GM21367 (cell line): ENCODE measurements around the gene ZNF76.
A peak's percentile ranks its signal among the peaks of the same experiment; 100 is the strongest.
"Not testable (repeated sequence)": the region's sequence is repeated elsewhere in the genome, so short reads cannot be mapped to it uniquely, and the experiment has no call there.

ENCODE experiments used
- ATAC-seq: cut with Tn5 transposase; IDR thresholded peaks from one replicate; pipeline ENCODE4 v1.9.1; 2021; ENCODE audit not compliant: unreplicated experiment

ZNF76 gene

GRCh38 chr6:35298625-35299140 is 39.1 kb downstream of the ZNF76 start:
- ATAC-seq = no peak

DNA sequence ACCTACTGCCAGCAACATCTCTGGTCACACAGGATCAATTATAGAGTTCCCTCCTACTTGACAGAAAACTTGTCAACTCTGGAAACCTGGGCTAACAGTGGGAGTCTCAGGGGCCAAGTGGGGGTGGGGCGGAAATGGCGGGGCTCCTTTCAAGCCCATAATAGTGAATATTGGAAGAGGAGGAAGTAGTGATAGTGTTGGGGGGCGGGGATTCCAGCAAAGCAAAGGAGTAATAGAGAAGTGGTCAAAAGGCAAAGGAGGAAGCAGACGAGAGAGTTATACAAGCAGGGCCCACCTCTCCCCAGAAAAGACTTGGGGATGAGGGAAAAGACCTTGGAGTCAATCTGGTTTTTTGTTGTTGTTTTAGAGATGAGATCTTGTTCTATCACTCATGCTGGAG is 40.1 kb downstream of the ZNF76 start:
- ATAC-seq = no peak

DNA sequence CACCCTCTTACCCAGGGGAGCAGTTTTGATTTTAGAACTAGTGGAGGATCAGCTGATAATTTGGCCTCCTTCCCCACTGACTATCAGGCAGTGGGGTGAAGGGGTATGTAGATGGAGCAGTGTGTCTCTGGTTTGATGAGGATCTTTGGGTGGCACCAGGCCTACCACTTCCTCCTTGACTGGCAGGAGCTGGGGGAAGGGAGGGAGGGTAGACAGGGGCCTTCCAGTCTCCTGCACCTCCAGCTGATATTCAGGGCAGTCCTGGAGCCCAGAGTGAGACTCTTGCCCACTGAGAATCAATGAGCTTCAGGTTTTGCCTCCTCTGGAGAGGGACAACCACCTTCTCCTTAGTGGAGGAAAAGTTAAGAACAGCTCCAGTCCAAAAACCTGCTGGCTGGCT is 41.3 kb downstream of the ZNF76 start:
- no peak for ATAC-seq

- ATAC-seq = peak; percentile 62
Observed at GRCh38 chr6:35302604-35303241, 43.2 kb downstream of the ZNF76 start.

- ATAC-seq = no peak
Observed at GRCh38 chr6:35304299-35304698, 44.8 kb downstream of the ZNF76 start.

DNA sequence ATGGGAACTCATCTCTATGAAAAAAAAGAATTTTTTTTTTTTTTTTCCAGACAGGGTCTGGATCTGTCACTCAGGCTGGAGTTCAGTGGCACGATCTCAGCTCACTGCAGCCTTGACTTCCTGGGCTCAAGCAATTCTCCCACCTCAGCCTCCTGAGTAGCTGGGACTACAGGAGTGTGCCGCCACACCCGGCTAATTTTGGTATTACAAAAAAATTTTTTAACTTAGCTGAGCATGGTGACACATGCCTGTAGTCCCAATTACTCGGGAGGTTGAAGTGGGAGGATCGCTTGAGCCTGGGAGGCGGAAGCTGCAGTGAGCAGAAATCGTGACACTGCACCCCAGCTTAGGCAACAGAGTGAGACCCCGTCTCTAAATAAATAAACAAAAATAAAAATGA is 45.6 kb downstream of the ZNF76 start:
- no peak for ATAC-seq

DNA sequence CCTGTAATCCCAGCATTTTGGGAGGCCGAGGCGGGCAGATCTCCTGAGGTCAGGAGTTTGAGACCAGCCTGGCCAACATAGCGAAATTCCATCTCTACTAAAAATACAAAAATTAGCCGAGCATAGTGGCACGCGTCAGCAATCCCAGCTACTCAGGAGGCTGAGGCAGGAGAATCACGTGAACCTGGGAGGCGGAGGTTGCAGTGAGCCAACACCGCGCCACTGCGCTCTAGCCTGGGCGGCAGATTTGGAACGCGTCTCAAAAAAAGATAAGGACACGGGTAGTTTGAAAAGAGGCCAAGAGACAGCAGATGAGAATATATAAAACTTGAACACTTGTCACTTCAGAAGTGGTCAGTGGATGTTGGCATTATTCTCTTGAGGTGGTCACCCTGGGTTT is 47.6 kb downstream of the ZNF76 start:
- not testable (repeated sequence) for ATAC-seq

GRCh38 chr6:35308543-35308942 is 49.0 kb downstream of the ZNF76 start:
- not testable (repeated sequence) for ATAC-seq

DNA sequence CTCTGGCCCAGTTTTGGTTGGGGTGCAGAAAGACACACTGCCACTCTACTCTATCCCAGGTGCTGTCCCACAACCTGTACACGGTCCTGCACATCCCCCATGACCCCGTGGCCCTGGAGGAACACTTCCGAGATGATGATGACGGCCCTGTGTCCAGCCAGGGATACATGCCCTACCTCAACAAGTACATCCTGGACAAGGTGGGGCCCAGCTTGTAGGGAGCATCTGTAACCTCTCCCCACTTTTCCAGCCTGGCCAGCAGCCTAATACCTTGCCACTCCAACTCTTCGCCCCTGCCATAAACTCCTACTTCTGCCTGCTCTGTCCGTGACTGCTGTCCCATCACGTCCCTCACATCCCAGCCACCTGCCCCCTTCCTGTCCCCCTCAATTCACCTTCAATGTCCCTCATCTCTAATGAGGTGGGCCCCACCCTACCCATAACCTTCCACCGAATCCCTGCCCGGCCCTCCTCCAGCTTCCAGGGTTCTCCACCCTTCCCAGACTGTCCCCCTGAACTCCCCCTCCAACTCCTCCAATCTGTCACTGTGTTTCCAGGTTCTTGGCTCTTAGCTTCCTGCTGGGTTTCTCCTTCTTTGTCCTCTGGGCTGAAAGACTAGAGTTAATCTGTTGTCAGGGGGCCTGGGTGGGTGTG is 50.2 kb downstream of the ZNF76 start:
- no peak for ATAC-seq

GRCh38 chr6:35310265-35310831 is 50.8 kb downstream of the ZNF76 start:
- no peak for ATAC-seq

DNA sequence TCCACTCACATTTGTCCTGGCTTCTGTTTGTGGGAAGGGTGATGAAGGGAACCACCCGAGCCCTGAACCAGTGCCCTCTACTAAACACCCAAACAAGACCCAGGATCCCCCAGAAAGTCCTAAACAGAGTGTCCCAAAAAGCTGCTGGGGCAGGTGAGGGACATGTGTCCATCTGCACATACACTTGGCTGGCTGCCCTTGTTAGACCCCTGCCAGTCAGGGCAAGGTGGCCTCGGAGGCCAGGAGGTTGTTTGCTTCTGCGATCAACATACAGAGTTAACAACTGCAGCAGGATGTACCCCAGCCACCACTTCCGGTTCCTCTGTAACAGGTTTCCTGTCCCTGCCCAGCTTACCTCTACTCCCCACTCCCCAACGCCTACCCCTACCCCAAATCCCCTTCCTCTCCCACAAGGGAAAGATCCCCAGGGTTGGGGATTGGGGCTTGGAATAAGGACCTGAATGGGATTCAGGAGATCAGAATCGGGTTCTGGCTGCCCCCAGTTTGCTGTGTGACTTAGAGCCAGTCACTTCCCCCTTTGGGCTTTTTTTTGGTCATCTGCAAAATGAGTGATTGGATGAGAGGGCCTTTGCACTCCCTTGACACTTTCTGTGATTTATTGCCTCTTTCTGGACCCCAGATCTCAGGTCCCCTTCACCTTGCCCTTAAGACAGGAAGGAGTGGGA is 52.0 kb downstream of the ZNF76 start:
- ATAC-seq = no peak

GRCh38 chr6:35312076-35312800 is 52.7 kb downstream of the ZNF76 start:
- ATAC-seq = no peak

DNA sequence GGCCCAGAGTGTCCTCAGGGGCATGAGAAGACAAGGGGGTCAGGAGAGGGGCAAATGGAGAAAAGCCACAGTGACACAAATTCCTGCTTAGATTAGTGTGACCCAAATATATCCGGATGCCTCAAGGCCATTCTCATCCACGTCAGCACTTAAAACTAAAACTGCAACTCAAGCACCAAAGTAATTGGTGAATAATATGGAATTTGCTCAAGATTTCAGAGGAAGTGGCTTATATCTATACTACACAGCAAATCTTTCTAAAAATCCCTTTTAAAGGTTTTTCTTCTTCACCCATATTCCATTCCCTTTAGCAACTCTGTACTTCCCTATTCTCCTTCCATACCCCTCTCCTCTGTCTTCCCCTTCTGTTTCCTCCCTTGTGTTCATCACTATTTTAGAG is 53.3 kb downstream of the ZNF76 start:
- no peak for ATAC-seq

DNA sequence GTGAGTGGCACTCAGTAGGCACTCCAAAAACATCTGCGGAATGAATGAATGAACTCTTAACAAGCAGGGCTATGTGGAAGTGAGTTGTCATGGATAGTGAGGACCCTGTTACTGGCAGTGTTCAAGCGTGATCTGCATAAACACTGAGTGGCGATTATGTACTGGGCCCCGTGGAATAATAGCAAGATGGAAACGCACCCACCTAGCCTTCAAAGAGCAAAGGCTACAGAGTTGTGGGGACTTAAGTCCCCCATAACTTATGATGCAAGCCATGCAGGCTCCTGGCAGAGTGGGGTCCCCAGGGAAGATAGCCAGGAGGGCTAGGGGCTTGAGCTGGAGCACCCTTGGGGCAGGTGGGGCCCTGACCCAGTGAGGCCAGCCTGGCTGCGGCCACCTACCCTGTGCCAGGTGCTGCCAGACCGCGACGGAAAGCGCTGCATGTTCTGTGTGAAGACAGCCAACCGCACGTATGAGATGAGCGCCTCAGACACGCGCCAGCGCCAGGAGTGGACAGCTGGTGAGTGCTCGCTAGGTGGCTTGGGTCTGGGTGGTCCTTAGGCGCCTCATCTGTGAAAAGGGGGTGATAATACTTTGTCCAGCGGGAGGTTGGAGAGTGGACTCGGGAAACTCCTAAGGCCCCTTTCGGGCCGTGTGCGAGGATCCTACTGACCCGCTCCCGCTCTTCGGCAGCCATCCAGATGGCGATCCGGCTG is 58.1 kb downstream of the ZNF76 start:
- no peak for ATAC-seq

GRCh38 chr6:35318196-35319171 is 58.9 kb downstream of the ZNF76 start:
- no peak for ATAC-seq

DNA sequence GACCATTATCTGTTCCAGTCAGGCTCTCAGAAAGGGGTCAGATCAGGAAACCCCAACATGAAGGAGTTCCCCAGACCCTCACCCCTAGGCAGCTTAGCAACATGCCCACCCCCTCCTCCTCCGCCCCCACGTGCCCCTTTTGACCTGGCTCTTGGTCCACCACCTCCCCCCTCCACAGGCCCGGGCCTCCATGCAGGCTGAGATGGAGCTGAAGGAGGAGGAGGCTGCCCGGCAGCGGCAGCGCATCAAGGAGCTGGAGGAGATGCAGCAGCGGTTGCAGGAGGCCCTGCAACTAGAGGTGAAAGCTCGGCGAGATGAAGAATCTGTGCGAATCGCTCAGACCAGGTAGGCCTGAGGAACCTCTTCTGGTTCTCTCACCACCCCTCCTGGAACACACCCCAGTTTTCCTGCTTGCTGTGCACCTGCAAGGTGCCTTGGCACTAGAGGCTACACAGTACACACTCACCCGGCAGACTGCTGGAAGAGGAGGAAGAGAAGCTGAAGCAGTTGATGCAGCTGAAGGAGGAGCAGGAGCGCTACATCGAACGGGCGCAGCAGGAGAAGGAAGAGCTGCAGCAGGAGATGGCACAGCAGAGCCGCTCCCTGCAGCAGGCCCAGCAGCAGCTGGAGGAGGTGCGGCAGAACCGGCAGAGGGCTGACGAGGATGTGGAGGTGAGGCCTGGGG is 60.0 kb downstream of the ZNF76 start:
- no peak for ATAC-seq

GRCh38 chr6:35320031-35320410 is 60.5 kb downstream of the ZNF76 start:
- ATAC-seq = no peak

DNA sequence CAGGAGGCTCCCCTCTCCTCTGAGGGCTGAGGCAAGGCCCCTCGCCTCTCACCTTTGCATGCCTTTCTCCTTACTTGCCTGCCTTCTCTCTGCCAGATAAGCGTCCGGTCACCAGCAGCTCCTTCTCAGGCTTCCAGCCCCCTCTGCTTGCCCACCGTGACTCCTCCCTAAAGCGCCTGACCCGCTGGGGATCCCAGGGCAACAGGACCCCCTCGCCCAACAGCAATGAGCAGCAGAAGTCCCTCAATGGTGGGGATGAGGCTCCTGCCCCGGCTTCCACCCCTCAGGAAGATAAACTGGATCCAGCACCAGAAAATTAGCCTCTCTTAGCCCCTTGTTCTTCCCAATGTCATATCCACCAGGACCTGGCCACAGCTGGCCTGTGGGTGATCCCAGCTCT is 61.6 kb downstream of the ZNF76 start:
- ATAC-seq = no peak
